IMR-90 (cell line): ENCODE data around the gene PKHD1. TPM values are rescaled to one million over a fixed set of nuclear protein-coding genes. Genes with fewer than 3 reads are reported as not detected.

Experiments used
- ATAC-seq: fragments of 200-7000 bp; cut with Tn5 transposase; 2 replicates; pipeline ENCODE4 v1.9.1; 2020; ENCODE audit warnings: low read depth, mild to moderate bottlenecking, moderate library complexity
- BruUV-seq: library from RNA; stranded (reverse); fragments of 400-500 nt; replicated peaks from 2 replicates; lab custom pipeline; 2021; lab: Mats Ljungman, UMichigan
- CTCF ChIA-PET: fragments of 300-600 bp; formaldehyde crosslinking; extraction: SDS; loops from one replicate; lab custom pipeline; 2021; ENCODE audit warnings: antibody characterized with exemption; lab: Yijun Ruan, JAX
- POLR2A ChIA-PET: fragments of 300-600 bp; sonication (Branson Sonifier 250); formaldehyde crosslinking; loops from one replicate; lab custom pipeline; 2022; ENCODE audit warnings: antibody characterized with exemption; ENCODE audit not compliant: unreplicated experiment; lab: Charles Lee
- DNase-seq: peaks from one replicate; pipeline ENCODE4 v3.0.0; 2013
- H2AFZ ChIP-seq: replicated peaks from 2 replicates; pipeline ENCODE3; 2013; ENCODE audit warnings: low read length, mild to moderate bottlenecking; ENCODE audit not compliant: poor library complexity
- H2AK5ac ChIP-seq: 2 replicates; pipeline ENCODE4 v1.6.1; 2013; ENCODE audit warnings: low read depth, low read length, inconsistent platforms
- H2AK9ac ChIP-seq: replicated peaks from 2 replicates; pipeline ENCODE3; 2013; ENCODE audit warnings: mild to moderate bottlenecking, low read depth, low read length, moderate library complexity; ENCODE audit not compliant: poor library complexity
- H2BK120ac ChIP-seq: 2 replicates; pipeline ENCODE4 v1.6.1; 2013; ENCODE audit warnings: low read depth, low read length, inconsistent platforms
- H2BK15ac ChIP-seq: 3 replicates; pipeline ENCODE4 v1.6.1; 2013; ENCODE audit warnings: low read depth, low read length, inconsistent platforms
- H2BK20ac ChIP-seq: 2 replicates; pipeline ENCODE4 v1.6.1; 2013; ENCODE audit warnings: low read depth, mild to moderate bottlenecking, inconsistent platforms, low read length, moderate library complexity
- H2BK5ac ChIP-seq: 2 replicates; pipeline ENCODE4 v1.6.1; 2013; ENCODE audit warnings: mild to moderate bottlenecking, low read depth, low read length, inconsistent platforms; ENCODE audit not compliant: poor library complexity, severe bottlenecking
- H3K14ac ChIP-seq: replicated peaks from 2 replicates; pipeline ENCODE4 v1.6.1; 2013; ENCODE audit warnings: low read depth, low read length, inconsistent platforms
- H3K18ac ChIP-seq: 2 replicates; pipeline ENCODE4 v1.6.1; 2013; ENCODE audit warnings: low read depth, low read length, control low read depth
- H3K23ac ChIP-seq: 2 replicates; pipeline ENCODE4 v1.6.1; 2013; ENCODE audit warnings: low read depth, low read length, inconsistent platforms
- H3K27ac ChIP-seq: 2 replicates; pipeline ENCODE4 v1.5.1; 2013; ENCODE audit warnings: mild to moderate bottlenecking, control low read depth, low read length; ENCODE audit not compliant: insufficient read depth
- H3K27me3 ChIP-seq: 2 replicates; pipeline ENCODE4 v1.6.1; 2013; ENCODE audit warnings: low read length; ENCODE audit not compliant: control insufficient read depth, insufficient read depth
- H3K36me3 ChIP-seq: 2 replicates; pipeline ENCODE4 v1.6.1; 2013; ENCODE audit warnings: low read length, mixed read lengths; ENCODE audit not compliant: control insufficient read depth, insufficient read depth
- H3K4ac ChIP-seq: 2 replicates; pipeline ENCODE4 v1.6.1; 2013; ENCODE audit warnings: low read depth, low read length, inconsistent platforms
- H3K4me1 ChIP-seq: 2 replicates; pipeline ENCODE4 v1.6.1; 2013; ENCODE audit warnings: low read length, mixed read lengths; ENCODE audit not compliant: control insufficient read depth, insufficient read depth
- H3K4me2 ChIP-seq: 2 replicates; pipeline ENCODE4 v1.6.1; 2013; ENCODE audit warnings: low read depth, mild to moderate bottlenecking, control low read depth, low read length, moderate library complexity
- H3K4me3 ChIP-seq: 2 replicates; pipeline ENCODE4 v1.5.1; 2013; ENCODE audit warnings: low read depth, mild to moderate bottlenecking, control low read depth, low read length, moderate library complexity; ENCODE audit not compliant: insufficient read depth
- H3K56ac ChIP-seq: 2 replicates; pipeline ENCODE4 v1.6.1; 2013; ENCODE audit warnings: low read length, inconsistent platforms; ENCODE audit not compliant: insufficient read depth; ENCODE audit errors: extremely low read depth
- H3K79me1 ChIP-seq, 2 experiments: 2 replicates each; pipeline ENCODE4 v1.6.1; 2013; ENCODE audit warnings: low read length in 2 of 2, inconsistent platforms in 1 of 2, low read depth in 1 of 2
- H3K9ac ChIP-seq: 2 replicates; pipeline ENCODE4 v1.6.1; 2013; ENCODE audit warnings: low read depth, low read length, control low read depth
- H3K9me1 ChIP-seq: 2 replicates; pipeline ENCODE4 v1.6.1; 2013; ENCODE audit warnings: low read length, inconsistent platforms; ENCODE audit not compliant: insufficient read depth
- H3K9me3 ChIP-seq: 2 replicates; pipeline ENCODE4 v1.6.1; 2013; ENCODE audit warnings: low read length; ENCODE audit not compliant: control insufficient read depth, insufficient read depth
- H4K20me1 ChIP-seq: 2 replicates; pipeline ENCODE4 v1.6.1; 2013; ENCODE audit warnings: low read length, inconsistent platforms; ENCODE audit not compliant: insufficient read depth
- H4K5ac ChIP-seq: 2 replicates; pipeline ENCODE4 v1.6.1; 2013; ENCODE audit warnings: mild to moderate bottlenecking, low read depth, low read length, control low read depth
- H4K8ac ChIP-seq, 2 experiments: 2 replicates each; pipeline ENCODE4 v1.6.1; 2013; ENCODE audit warnings: low read depth in 2 of 2, low read length in 2 of 2, control low read depth in 1 of 2, inconsistent platforms in 1 of 2
- H4K91ac ChIP-seq: 2 replicates; pipeline ENCODE4 v1.6.1; 2013; ENCODE audit warnings: low read depth, low read length, inconsistent platforms; ENCODE audit not compliant: insufficient read depth
- BHLHE40 ChIP-seq: fragments of 150-350 bp; IDR thresholded peaks from 2 replicates; pipeline ENCODE4 v1.6.1; 2016; ENCODE audit warnings: mild to moderate bottlenecking, low read depth, low read length
- CEBPB ChIP-seq: IDR thresholded peaks from 2 replicates; pipeline ENCODE4 v1.6.1; 2012; ENCODE audit warnings: low read depth, low read length, improper control_type of control experiment
- CTCF ChIP-seq: conservative IDR thresholded peaks from 2 replicates; pipeline ENCODE4 v1.5.1; 2012; ENCODE audit warnings: mild to moderate bottlenecking, low read depth, low read length, improper control_type of control experiment
- FOS ChIP-seq: fragments of 150-350 bp; IDR thresholded peaks from 2 replicates; pipeline ENCODE4 v1.6.1; 2016; ENCODE audit warnings: low read depth, low read length
- MAFK ChIP-seq: IDR thresholded peaks from 2 replicates; pipeline ENCODE4 v1.6.1; 2012; ENCODE audit warnings: low read depth, low read length, improper control_type of control experiment
- RAD21 ChIP-seq: IDR thresholded peaks from 2 replicates; pipeline ENCODE4 v1.6.1; 2012; ENCODE audit warnings: low read length, improper control_type of control experiment
- RFX5 ChIP-seq: IDR thresholded peaks from 2 replicates; pipeline ENCODE4 v1.8.0; 2012; ENCODE audit warnings: low read depth, mild to moderate bottlenecking, low read length, moderate library complexity
- USF2 ChIP-seq: fragments of 150-350 bp; IDR thresholded peaks from 2 replicates; pipeline ENCODE4 v1.6.1; 2017; ENCODE audit warnings: mild to moderate bottlenecking, antibody characterized with exemption, low read length, low read depth
- WGBS, 2 experiments: methylation state at CpG; one replicate each; pipeline versions ENCODE4 v1.1.5 to v1.1.7; 2013; ENCODE audit warnings: missing lambda C conversion rate in 2 of 2; ENCODE audit not compliant: insufficient read length in 1 of 2; ENCODE audit errors: extremely low coverage in 2 of 2; 5-methylcytosine and 5-hydroxymethylcytosine counted together
- dilution Hi-C: fragments of 300-500 bp; cut with HindIII; formaldehyde crosslinking; loops from one replicate; pipeline ENCODE4 v1.14.3; 2018; ENCODE audit warnings: low sequenced_read_pairs; ENCODE audit not compliant: unreplicated experiment
- in situ Hi-C: fragments of 300-500 bp; cut with MboI; formaldehyde crosslinking; loops from 3 replicates; pipeline ENCODE4 v1.14.3; 2019; ENCODE audit warnings: low sequenced_read_pairs, inconsistent platforms, mixed read lengths
- intact Hi-C: fragments of 100-400 bp; cut with micrococcal nuclease; formaldehyde crosslinking; loops from 2 replicates; pipeline ENCODE4 v1.10.0; 2022
- polyA plus RNA-seq, 3 experiments: library from polyadenylated mRNA; depleted of rRNA; stranded (reverse); fragments of >200 nt; gene quantifications; 2 replicates each; pipeline ENCODE4 v1.2.3, GENCODE V29; 2012; ENCODE audit warnings: low replicate concordance in 1 of 3
- total RNA-seq: library from RNA; depleted of rRNA; stranded (reverse); fragments of >200 nt; gene quantifications from 2 replicates; pipeline ENCODE4 v1.2.3, GENCODE V29; 2012

PKHD1 gene
- total and polyA plus RNA-seq, 2 of the 4 experiments (the other 2 are of a cell fraction): not detected

- Histone ChIP-seq H3K36me3 (no peaks in the 10 kb centered on the region), H2BK5ac (no peak overlapping the region), H3K4me3 (no peak overlapping the region), H2BK20ac (no peak overlapping the region), H2AFZ (no peak overlapping the region), H2BK15ac (no peak overlapping the region), H3K14ac (no peak overlapping the region), H4K20me1 (no peaks in the 10 kb centered on the region), H3K9me3 (no peaks in the 10 kb centered on the region), H3K9me1 (no peaks in the 10 kb centered on the region), H3K4me2 (no peak overlapping the region), H3K27me3 (no peaks in the 10 kb centered on the region), H3K9ac (no peak overlapping the region), H3K4me1 (no peaks in the 10 kb centered on the region), H3K27ac (no peak overlapping the region), H3K56ac (no peak overlapping the region), H3K79me1 (no peaks in the 10 kb centered on the region), H3K18ac (no peak overlapping the region), H2AK5ac (no peak overlapping the region), H4K5ac (no peak overlapping the region), H3K23ac (no peak overlapping the region), H4K91ac (no peak overlapping the region), H3K4ac (no peak overlapping the region), H2BK120ac (no peak overlapping the region), H2AK9ac (no peak overlapping the region), H4K8ac (no peak overlapping the region)
- in situ Hi-C loops: no loop called here
- TF ChIP-seq RFX5: no peak
- TF ChIP-seq BHLHE40: no peak
- TF ChIP-seq FOS: no peak
- no peak for TF ChIP-seq CEBPB
- no peak for TF ChIP-seq USF2
- no peak for TF ChIP-seq RAD21
- TF ChIP-seq MAFK: no peak
- TF ChIP-seq CTCF: no peak
- no peak for DNase-seq
- BruUV-seq: no TSS peak
- ChIA-PET CTCF (no interaction called here), POLR2A (no interaction called here)
- no peak for ATAC-seq
- intact Hi-C loops: no loop called here
- no CpG with 5 or more reads among the region's 6 CpGs for WGBS, 2 experiments
- dilution Hi-C loops: no loop called here
Measured at GRCh38 chr6:51996296-51996947, 91.0 kb downstream of the PKHD1 start.
